ENCODE measurements around the gene SLC26A1.
"Not testable (repeated sequence)": the region's sequence is repeated elsewhere in the genome, so short reads cannot be mapped to it uniquely, and the experiment has no call there.

Gene SLC26A1

GRCh38 chr4:1013225-1014073, 20.2 kb upstream of the SLC26A1 start:
- no peak for DNase-seq

GRCh38 chr4:1012034-1012739, 19.0 kb upstream of the SLC26A1 start:
- DNase-seq, result peak in 1 of 2 donors; percentile 40

GRCh38 chr4:1011666-1012033, 18.4 kb upstream of the SLC26A1 start:
- DNase-seq, result no peak

GRCh38 chr4:1011022-1011665, 17.9 kb upstream of the SLC26A1 start, which contains the start of gene FGFRL1:
Gene FGFRL1 (plus strand): TSS chr4:1011626. CDS start chr4:1012486, 860 bp downstream.
- DNase-seq, result peak; percentile 90 to 93

- peak; percentile 70 to 75 for DNase-seq
These were observed 17.3 kb upstream of the SLC26A1 start for GRCh38 chr4:1010395-1011021.

- peak; percentile 55 to 71 for DNase-seq
These were observed 16.6 kb upstream of the SLC26A1 start for GRCh38 chr4:1009542-1010394.

- DNase-seq, result peak; percentile 35 to 48
These were observed 15.8 kb upstream of the SLC26A1 start for GRCh38 chr4:1008840-1009541.

GRCh38 chr4:1006856-1007255, 13.7 kb upstream of the SLC26A1 start:
- DNase-seq, result no peak

- DNase-seq, result no peak
These were observed 11.6 kb upstream of the SLC26A1 start for GRCh38 chr4:1004557-1005485.

GRCh38 chr4:1004071-1004418, 10.8 kb upstream of the SLC26A1 start:
- no peak for DNase-seq

- DNase-seq, result no peak
These were observed 10.3 kb upstream of the SLC26A1 start for GRCh38 chr4:1003271-1004070.

GRCh38 chr4:1002631-1003251, 9.5 kb upstream of the SLC26A1 start:
- DNase-seq, result no peak

GRCh38 chr4:1002131-1002630, 9.0 kb upstream of the SLC26A1 start:
- no peak for DNase-seq

- DNase-seq, result no peak
These were observed 8.4 kb upstream of the SLC26A1 start for GRCh38 chr4:1001561-1002130.

- no peak for DNase-seq
These were observed 7.6 kb upstream of the SLC26A1 start for GRCh38 chr4:1000686-1001260.

GRCh38 chr4:999882-1000425, 6.8 kb upstream of the SLC26A1 start:
- no peak for DNase-seq

GRCh38 chr4:999240-999863, 6.1 kb upstream of the SLC26A1 start:
- not testable (repeated sequence) for DNase-seq
